NOMO-1 (cell line): ENCODE measurements around the gene MSX2.
A peak's percentile ranks its signal among the peaks of the same experiment; 100 is the strongest.

Source experiments
- DNase-seq, 2 experiments: peaks; one replicate each; lab custom pipeline; 2025; ENCODE audit not compliant: unreplicated experiment in 2 of 2; lab: John Stamatoyannopoulos, UW

The MSX2 gene

DNA sequence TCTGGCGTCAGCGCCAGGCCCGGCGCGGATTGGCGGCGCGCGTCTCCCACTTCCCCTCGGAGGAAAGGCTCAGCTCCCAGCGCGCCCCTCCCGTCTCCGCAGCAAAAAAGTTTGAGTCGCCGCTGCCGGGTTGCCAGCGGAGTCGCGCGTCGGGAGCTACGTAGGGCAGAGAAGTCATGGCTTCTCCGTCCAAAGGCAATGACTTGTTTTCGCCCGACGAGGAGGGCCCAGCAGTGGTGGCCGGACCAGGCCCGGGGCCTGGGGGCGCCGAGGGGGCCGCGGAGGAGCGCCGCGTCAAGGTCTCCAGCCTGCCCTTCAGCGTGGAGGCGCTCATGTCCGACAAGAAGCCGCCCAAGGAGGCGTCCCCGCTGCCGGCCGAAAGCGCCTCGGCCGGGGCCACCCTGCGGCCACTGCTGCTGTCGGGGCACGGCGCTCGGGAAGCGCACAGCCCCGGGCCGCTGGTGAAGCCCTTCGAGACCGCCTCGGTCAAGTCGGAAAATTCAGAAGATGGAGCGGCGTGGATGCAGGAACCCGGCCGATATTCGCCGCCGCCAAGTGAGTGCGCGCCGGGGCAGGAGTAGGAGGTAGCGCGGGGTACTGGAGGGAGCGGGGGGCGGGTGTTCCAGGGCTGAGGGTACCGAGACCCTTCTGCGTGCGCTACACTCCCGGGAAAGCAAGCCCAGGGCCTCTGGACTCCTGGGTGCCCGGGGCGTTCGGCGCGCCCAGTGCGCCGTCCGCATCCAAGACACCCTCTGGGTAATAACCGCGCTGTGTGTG is at the start of gene MSX2:
Gene MSX2 (plus strand): TSS at position 99 of the 777 bp plus-strand sequence. CDS start 78 bp downstream, at position 177.
- DNase-seq = peak; percentile 86 to 93

- no peak for DNase-seq
Observed at GRCh38 chr5:174675110-174675509, 49.3 kb upstream of the MSX2 start.

DNA sequence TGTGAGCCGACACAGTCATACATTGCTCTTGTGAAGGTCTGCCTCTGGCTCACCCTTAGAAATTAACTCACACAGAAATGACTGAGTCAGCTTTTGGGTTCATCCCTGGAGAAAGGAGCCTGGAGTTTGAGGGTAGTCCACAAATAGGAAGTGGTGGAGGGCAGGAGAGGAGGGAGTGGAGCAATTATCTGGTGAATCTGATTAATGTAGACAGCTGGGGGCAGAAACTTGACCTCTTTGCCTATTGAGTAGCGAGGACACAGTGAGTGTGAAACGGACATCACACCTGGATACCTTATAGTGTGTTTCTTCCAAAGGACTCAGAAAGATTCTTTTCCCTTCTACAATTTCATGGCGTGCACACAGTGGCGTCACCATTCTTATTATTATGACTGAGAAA is 48.5 kb upstream of the MSX2 start:
- DNase-seq = no peak

DNA sequence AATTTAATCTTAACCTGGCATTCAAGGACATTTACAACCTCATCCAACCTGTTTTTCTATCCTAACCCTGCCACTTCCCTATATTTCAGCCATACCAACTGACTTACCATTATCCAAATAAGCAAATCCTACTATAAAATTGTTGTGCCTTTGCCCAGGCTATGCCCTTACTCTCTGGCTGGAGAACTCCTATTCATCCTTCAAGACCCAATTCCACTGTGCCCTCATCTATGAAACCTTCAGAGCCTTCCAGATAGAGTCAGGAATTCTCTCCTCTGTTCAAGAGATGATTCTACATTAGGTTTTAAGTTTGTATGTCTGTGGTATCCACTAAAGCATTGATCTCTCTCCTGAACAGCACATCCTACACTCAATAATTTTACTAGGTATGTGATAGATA is 46.3 kb upstream of the MSX2 start:
- no peak for DNase-seq

GRCh38 chr5:174680901-174681565 is 43.3 kb upstream of the MSX2 start:
- DNase-seq = no peak

- DNase-seq = no peak
Observed at GRCh38 chr5:174687503-174687902, 36.9 kb upstream of the MSX2 start.

DNA sequence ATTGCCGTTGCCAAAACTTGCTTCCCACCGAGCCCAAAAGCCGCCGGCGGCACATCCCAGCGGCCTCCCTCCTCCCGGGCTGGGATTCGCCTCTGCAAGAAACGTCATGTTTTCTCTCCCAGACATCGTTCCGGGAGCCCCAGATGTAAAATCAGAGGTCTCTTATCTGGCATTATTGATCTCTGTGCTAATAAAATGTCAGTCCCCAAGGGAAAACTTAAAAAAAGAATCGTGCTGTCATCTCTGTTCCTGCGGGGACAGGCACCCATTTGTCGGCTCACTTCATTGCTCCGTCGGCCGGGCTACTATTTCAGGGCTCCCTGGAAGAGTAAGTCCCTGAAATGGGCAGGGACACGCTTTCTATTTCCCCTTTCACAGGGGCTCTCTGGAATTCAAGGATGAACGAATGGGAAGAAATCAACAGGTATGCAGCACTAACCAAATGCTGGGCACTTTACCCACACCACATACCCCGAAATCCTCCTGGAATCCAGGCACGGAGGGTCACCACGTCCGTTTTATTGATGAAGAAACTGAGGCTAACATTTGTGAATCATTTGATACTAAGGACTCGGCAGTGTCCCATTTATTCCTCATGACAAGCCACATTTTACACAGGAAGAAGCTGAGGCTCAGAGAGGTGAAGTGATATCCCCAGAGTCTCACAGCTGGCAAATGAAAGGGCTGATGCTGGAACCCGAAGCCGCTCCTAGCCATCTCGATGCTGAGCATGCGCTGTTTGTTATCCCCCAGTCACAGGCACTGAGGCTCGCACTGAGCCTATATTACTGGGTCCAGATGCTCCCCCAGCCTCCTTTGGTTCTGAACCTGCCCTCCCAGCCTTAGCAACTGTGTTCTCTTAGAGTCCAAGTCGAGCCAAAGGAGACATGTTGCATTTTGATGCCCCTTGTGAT is 35.7 kb upstream of the MSX2 start:
- DNase-seq = no peak

DNA sequence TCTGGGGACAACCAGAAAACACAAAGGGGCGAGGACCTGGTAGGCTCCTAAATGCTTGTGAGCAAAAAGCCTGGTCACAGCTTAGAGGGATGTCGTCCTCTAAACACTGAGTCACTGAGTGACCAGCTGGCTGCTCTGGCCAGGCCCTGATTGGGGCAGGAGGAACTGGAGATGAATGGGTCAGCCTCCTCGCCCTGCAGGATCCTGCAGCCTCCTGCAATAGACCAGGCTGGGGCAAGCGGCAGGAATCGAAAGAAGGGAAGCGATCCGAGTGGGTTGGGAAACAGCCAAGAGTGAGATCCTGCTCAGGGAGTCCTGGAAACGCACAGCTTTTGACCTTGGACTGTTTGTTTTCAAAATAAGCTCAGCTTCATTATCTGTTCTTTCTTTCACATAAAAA is 34.1 kb upstream of the MSX2 start:
- DNase-seq = no peak

- DNase-seq = no peak
Observed at GRCh38 chr5:174692381-174692780, 32.0 kb upstream of the MSX2 start.

DNA sequence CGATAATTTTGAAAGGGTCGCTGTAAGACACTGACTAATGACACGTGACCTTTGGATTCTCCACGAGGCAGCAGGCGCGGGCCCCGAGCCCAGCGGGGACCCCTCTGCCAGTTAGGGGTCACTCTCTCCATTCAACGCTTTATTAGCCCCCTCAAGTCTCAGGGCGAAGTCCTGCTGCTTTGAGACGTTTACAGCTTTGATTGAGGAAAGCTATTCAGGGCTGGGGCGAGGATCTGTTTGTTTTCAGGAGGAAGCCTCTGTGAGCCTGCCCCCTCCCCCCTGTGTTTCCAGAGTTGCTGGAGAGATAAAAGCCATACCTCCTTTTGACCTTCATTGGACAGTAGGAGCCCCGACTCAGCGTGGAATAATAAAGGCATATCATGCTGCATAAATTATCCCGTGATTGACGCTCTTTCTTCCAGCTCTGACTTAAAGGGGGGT is 31.4 kb upstream of the MSX2 start:
- DNase-seq = no peak

- no peak for DNase-seq
Observed at GRCh38 chr5:174693697-174694385, 30.5 kb upstream of the MSX2 start.

DNA sequence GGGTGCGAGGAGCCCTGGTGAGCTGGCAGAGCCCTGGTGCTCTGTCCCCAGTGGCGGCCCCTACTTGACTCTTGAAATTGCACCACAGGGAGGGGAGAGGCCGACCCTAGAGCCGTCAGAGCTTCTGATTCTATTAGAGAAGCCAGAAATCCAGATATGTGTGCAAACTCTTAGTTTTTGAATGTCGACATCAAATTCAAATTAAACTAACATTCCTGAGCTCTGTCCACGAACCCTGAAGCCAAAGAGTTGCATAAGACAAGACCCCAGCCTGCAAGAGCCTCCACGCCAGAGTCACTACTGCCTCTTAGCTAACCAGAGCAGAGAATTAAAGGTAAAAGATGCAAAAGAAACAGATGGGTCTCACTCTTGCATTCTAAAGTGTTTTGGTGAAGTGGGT is 29.8 kb upstream of the MSX2 start:
- no peak for DNase-seq

- no peak for DNase-seq
Observed at GRCh38 chr5:174698156-174698555, 26.2 kb upstream of the MSX2 start.

- DNase-seq = no peak
Observed at GRCh38 chr5:174699131-174699530, 25.3 kb upstream of the MSX2 start.

- no peak for DNase-seq
Observed at GRCh38 chr5:174706997-174707572, 17.3 kb upstream of the MSX2 start.

DNA sequence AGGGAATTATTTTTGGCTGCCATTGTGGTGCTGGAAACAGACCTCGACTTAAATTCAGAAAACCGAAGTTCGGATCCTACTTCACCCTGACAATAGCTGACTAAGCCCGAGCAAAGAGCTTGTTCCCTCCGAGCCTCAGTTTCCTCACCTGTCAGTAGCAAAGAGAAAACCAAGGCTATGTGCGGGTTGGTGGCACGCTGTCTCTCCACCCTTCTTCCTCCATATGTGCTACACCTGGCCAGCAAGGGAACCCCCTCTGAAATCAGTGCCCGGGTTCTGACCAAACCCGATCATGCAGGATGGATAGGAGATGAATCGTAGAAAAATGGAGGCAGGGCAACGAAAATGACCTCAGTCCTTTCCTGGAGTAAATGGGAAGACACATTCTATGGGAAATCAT is 16.7 kb upstream of the MSX2 start:
- DNase-seq = no peak

- DNase-seq = no peak
Observed at GRCh38 chr5:174708476-174709207, 15.7 kb upstream of the MSX2 start.

DNA sequence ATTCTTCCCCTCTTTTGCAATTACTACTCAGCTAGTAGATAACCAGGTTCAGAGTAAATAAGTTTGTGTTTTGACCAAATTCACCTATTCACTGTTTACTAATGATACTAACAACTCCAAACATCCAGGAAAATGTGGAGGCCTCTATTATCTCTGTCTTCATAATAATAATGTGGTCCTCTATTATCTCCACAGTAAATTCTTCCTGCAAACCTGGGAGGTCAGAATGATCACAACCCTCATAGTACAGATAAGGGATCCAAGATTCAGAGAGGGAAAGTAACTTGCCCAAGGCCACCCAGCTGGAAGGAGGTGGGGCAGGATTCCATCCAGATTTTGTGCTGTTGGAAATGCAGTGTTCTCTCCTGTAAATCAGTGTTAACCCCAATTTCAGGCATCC is 9.6 kb upstream of the MSX2 start:
- DNase-seq = no peak

GRCh38 chr5:174715804-174716203 is 8.6 kb upstream of the MSX2 start:
- DNase-seq = no peak
